A673 (cell line): ENCODE data around the gene CCDC24.

Experiments
- CTCF ChIP-seq: fragments of 300-800, 200-600 bp; sonication (generic); conservative IDR thresholded peaks from 2 replicates; pipeline ENCODE4 v1.5.1; 2017; ENCODE audit warnings: low read depth, mild to moderate bottlenecking, antibody characterized with exemption, low read length, moderate library complexity, mixed read lengths
- EZH2 ChIP-seq: fragments of 200-600 bp; sonication (generic); IDR thresholded peaks from 2 replicates; pipeline ENCODE4 v1.6.1; 2017; ENCODE audit warnings: borderline replicate concordance, low read depth, mild to moderate bottlenecking, mixed read lengths, antibody characterized with exemption, low read length; ENCODE audit not compliant: poor library complexity, severe bottlenecking

GRCh38 chr1:44034976-44035716 is 43.7 kb downstream of the CCDC24 start:
- TF ChIP-seq CTCF (no peak), EZH2 (no peak)
